ENCODE measurements around the gene SLFN14.
"Not testable (repeated sequence)": the region's sequence is repeated elsewhere in the genome, so short reads cannot be mapped to it uniquely, and the experiment has no call there.

SLFN14 gene

DNA sequence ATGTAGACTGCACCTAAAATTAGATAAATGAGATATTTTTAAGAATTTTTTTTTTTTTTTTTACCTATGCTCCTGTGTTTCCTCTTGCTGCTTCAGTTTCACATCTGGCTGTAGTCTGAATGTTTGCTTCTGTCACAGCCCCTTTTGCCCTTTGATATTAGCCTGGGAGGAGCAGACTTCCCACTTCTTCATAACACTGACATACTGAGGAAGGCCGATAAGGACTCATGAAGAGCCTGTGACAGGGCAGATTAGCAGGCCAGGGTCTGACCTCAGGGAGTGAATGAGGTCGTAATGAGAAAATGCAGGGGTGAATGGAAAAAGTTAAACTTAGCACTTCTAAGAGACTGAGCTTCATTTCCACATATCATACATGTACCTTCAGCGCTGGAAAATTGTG, at the start of gene SLFN14:
Gene SLFN14, minus strand, starts transcription at position 117 of the 400 bp plus-strand sequence. CDS start 2,757 bp downstream, outside the sequence.
- no peak for DNase-seq (ENCODE audit: low read depth)

DNA sequence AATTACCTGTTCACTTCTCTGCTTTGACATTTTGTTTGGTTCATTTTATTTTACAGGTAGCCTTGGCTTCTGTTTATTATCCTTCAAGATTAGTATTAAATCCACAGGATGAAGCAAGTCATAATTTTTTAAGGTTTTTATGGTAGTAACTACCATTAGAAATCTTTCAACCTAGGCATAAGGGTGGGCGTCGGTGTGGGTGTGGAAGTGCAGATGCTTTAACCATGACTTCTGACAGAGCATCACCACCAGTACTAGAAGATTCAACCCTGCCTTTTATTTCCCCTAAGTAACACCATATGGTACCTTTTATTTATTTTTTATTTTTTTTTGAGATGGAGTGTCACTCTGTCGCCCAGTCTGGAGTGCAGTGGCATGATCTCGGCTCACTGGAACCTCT, 49.2 kb upstream of the SLFN14 start:
- DNase-seq (ENCODE audit: low read depth): no peak

GRCh38 chr17:35607239-35607847, 46.7 kb upstream of the SLFN14 start:
- DNase-seq (ENCODE audit: low read depth): no peak

GRCh38 chr17:35605678-35606077, 45.1 kb upstream of the SLFN14 start:
- no peak for DNase-seq (ENCODE audit: low read depth)

DNA sequence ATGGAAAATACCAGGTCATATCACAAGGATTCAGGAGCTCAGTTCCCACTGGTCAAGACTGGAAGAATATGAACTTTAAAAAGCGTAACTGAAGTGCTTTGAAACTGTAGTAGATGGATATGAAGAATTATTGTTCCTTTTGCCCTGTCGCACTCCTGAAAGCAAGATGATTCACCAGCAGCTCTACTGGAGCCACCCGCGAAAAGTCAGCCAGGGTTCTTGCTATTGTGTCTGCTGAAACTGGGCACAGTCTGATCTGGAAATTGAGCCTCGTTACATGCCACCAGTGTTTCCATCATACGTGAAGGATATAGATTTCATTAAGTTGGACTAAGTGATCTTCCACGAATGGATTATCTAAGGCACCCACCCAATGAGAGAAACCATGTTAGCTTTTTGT, 43.1 kb upstream of the SLFN14 start:
- no peak for DNase-seq (ENCODE audit: low read depth)

- DNase-seq (ENCODE audit: low read depth): no peak
Measured at GRCh38 chr17:35597604-35598003, 37.0 kb upstream of the SLFN14 start.

DNA sequence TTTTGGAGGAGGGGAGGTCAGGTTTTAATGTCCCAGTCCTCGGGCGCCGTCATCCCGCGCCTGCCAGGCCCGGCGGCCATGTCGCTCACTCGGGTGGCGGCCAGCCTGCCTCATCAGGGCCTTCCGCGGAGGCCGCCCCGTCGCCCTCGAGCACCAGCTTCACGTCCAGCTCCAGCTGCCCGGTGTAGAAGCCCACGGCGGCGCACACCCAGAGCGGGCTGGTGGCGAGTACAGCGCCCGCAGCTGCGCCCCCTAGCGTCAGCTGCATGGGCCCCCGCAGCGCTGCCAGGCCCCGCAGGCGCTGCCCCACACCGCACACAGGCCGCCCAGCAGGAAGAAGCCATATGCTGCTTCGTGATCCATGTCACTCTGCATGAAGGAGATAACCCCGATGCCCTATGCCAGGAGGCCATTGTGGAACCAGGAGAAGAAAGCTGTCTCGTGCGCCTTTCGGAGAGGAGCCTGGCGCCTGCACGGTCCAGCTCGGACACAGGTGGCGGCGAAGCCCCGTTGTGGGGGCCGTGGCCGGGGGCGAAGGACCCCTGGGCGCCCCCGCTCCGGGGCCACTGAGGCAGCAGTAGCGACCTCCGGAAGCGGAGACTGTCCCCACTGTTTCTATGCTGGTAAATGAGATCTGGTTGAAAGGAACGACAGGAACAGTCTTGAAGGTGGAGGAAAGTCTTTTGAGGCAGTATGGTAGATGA, 36.1 kb upstream of the SLFN14 start:
- DNase-seq (ENCODE audit: low read depth): no peak

GRCh38 chr17:35596072-35596471, 35.5 kb upstream of the SLFN14 start:
- DNase-seq (ENCODE audit: low read depth): no peak

DNA sequence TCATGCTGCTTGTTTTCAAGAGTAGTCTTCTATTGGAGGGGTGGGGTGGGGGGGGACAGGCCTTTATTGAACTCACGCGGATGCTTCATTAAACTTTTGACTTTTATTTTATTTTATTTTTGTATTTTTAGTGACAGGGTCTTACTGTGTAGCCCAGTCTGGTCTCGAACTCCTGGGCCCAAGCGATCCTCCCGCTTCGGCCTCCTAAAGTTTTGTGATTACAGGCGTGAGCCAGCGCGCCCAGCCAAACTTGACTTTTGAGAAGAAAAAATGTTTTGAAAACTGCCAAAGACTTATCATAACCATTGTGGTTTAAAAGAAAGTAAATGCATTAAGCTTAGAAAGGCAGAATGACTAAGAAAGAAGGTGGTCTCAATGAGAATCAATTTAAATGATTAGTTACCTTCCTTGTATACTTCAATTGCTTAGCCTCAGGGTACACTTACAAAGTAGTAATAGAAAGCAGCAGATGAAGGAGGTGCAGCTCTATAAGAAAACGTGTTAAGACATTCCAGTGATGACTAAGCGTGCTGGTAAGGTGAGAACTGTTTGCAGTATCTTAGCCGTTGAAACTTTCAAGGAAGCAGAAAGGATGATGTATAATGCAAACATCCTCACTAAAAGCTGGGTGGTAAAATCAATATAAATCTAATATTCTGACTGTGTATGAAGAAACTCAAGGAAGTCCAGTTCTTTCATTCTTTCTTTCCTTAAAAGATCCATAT, 27.7 kb upstream of the SLFN14 start:
- no peak for DNase-seq (ENCODE audit: low read depth)

DNA sequence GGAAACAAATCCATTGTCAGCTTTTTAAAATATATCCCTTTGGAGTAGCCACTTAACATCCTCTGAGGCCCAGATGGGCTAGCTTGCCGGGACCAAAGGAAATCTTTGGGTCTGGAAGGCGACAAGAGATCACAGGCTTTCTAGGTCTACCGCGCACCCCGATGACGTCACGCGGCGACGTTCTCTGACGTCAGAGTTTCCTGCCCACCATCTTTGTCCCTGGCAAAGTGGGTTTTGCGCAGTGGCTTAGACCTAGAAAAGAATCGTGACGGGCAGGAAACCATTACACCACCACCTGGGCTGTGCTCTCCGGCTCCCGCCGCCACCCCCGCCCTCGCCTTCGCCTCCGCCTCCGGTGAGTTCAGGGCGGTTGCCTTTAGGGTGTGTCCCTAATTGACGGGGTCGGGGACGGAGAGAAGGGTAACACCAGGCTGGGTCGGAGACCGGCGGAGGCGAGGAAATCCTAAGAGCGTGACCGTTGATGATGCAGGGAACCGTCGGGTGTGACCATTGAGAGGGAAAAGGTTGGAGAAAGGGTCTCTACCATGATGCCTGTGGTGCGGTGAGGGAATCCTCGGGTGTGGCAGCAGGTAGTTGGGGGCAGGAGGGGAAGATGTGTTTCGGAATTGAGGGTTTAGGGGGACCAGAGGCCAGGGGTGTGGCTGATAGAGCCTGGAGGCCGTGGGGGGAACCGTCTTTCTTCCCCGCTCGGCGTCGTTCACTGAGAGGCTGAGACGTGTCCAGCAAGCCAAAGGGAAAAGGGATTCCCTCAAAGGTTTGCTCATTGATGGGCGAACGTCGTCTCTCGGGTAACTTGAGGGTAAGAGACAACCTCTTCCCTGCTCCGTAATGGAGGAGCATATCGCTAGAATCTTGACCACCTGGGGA, 26.7 kb upstream of the SLFN14 start, which contains the start of gene AP2B1:
Gene AP2B1, plus strand, starts transcription at position 249 of the 888 bp plus-strand sequence. CDS start 6,709 bp downstream, outside the sequence.
- DNase-seq (ENCODE audit: low read depth): peak; percentile 77

DNA sequence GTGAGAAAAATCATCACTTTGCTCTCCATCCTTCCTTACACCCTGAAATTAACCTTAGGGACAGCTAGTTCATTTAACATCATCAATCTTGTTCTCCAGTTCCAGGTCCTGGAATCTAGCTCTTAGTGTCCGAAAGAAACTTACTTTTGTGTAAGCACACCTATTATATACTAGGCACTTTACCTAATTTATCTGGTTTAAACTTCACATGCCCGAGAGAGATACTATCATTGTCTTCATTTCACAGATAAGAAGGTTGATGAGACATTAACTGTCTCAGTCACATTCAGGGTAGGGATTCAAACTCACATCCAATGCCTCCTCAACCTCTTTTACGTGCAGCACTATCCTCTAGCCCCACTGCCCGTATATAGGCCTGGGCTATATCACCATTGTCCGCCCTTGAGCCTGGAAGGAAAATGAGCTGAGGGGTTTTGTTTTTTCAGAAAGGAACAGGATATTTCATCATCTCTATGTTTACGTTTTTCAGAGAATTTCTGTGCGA, 26.0 kb upstream of the SLFN14 start:
- DNase-seq (ENCODE audit: low read depth): no peak

- DNase-seq (ENCODE audit: low read depth): no peak
Measured at GRCh38 chr17:35584061-35584460, 23.4 kb upstream of the SLFN14 start.

GRCh38 chr17:35578929-35579432, 18.4 kb upstream of the SLFN14 start:
- DNase-seq (ENCODE audit: low read depth): no peak

GRCh38 chr17:35578197-35578928, 17.7 kb upstream of the SLFN14 start, which contains the start of gene PEX12:
TSS of gene PEX12 (minus strand) at chr17:35578571. CDS start at chr17:35578021, 550 bp downstream.
- peak; percentile 50 for DNase-seq (ENCODE audit: low read depth)

DNA sequence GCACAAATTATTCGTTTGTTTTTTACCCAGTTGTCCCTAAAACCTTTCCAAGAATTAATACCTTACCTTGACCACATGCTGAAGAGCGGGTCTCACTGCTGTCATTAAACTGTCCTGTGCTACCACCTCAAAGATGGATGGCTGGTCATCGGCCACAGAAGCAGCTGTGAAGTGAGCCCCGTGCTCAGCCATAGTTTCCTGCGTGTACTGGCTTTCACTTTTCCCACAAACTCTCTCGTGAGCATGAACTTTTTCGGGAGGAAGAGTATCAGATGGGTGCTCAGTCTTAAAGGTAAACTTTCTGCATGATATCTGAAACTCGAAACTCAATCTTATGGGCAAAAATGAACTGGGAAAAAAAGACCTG, 17.2 kb upstream of the SLFN14 start:
- no peak for DNase-seq (ENCODE audit: low read depth)

DNA sequence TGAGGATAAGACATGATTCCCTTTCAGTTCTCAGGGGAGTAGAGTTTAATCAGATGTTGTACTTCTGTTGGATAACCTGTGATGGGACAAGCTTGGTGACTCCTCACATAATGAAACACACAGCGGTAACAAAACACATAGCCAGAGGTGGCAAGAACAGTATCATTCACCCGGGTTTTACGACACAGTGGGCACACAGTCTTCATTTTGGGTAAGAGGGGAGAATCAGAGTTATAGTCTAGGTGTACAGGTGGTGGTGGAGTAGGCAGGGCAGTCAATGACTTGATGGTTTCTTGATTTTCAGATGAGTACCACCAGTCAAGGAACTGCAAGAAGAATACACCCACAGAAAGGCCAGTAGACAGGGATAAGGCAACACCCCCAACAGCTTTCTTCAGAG, 15.1 kb upstream of the SLFN14 start:
- DNase-seq (ENCODE audit: low read depth): no peak

DNA sequence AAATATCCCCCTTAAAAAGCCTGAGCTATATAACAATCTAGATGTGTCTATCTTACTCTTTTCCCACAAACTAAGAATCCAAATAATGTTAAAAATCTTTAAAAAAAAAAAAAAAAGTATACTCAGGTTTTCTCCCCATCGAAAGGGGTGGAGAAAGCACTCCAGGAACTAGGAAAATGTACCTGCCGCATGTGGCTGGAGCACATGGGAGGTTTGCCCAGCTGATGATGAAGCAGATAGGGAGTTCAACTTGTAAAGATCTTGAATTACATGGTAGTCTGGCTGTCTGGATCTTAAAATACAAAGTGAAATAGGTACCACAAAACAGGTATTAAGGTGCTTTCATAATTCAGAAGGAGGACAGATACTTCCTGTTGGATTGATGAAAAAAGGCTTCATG, 8.8 kb upstream of the SLFN14 start:
- DNase-seq (ENCODE audit: low read depth): no peak

- DNase-seq (ENCODE audit: low read depth): no peak
Measured at GRCh38 chr17:35568561-35568960, 7.9 kb upstream of the SLFN14 start.

DNA sequence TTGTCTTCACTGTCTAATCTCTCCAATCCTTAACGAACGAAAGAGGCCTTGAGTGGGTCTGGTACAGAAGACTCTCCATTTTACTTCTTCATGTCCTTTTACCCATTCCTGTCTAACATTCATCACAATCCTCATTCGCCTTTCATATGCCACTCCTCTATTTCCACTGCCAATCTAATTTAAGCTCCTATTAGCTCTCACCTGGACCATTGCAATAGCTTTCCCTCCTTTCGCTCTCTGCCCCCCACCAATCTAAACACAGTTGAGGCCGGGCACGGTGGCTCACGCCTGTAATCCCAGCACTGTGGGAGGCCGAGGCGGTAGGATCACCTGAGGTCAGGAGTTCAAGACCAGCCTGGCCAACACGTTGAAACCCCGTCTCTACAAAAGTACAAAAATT, 6.3 kb upstream of the SLFN14 start:
- no peak for DNase-seq (ENCODE audit: low read depth)

DNA sequence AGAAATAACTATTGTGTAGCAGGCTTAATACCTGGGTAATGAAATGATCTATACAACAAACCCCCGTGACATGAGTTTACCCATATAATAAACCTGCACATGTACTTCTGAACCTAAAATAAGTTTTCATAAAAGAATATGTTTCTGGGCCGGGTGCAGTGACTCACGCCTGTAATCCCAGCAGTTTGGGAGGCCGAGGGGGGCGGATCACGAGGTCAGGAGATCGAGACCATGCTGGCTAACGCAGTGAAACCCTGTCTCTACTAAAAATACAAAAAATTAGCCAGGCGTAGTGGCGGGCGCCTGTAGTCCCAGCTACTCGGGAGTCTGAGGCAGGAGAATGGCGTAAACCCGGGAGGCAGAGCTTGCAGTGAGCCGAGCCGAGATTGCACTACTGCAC, 2.6 kb upstream of the SLFN14 start:
- DNase-seq (ENCODE audit: low read depth): not testable (repeated sequence)

All from HS-27A (cell line).